ENCODE data around the gene TRAPPC12. TPM values are rescaled to one million over a fixed set of nuclear protein-coding genes. Genes with fewer than 3 reads are reported as not detected.

The TRAPPC12 gene
- total RNA-seq, 1 donor from 2014 or later, result 89.7 TPM

DNA sequence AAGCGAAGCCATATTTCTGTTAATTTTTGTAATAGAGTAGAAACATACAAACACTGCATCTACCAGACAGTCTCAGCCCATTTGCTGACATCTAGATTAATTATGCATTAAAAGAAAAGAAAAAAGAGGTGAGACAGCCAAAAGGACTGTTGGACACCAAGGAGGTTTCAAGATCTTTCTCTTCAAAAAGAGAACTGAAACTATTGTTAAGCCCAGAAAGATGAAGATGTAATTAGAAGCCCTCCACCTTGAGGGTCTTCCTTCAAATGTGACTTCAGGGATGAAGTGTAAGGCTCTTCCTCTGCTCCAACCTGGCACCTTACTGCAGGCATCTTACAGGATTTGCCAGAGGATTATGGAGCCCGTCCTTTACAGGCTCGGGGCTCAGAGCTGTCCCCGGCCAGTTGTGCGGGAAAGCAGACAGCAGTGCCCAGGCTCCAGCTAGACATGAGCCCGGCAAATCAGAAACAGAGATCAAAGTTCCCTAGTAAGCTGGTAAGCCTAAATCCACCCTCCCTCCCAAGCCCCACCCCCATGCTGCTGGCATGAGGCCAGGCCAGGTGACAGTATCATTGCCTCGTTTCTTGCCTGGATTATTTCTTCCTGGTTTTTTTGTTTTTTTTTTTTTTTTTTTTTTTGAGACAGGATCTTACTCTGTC lies 101.0 kb downstream of the TRAPPC12 start:
- Mint-ChIP-seq H3K4me1 (ENCODE audit: unreplicated experiment) (peaks cover 1% of the 10 kb centered on the region), H3K9me3 (ENCODE audit: unreplicated experiment) (no peaks in the 10 kb centered on the region), H3K27me3 (ENCODE audit: unreplicated experiment) (no peaks in the 10 kb centered on the region), H3K36me3 (ENCODE audit: unreplicated experiment) (peaks cover 18% of the 10 kb centered on the region), H3K27ac (ENCODE audit: unreplicated experiment) (no peak overlapping the region), H3K4me3 (ENCODE audit: unreplicated experiment) (no peak overlapping the region)
- TF ChIP-seq, protein P1, sequence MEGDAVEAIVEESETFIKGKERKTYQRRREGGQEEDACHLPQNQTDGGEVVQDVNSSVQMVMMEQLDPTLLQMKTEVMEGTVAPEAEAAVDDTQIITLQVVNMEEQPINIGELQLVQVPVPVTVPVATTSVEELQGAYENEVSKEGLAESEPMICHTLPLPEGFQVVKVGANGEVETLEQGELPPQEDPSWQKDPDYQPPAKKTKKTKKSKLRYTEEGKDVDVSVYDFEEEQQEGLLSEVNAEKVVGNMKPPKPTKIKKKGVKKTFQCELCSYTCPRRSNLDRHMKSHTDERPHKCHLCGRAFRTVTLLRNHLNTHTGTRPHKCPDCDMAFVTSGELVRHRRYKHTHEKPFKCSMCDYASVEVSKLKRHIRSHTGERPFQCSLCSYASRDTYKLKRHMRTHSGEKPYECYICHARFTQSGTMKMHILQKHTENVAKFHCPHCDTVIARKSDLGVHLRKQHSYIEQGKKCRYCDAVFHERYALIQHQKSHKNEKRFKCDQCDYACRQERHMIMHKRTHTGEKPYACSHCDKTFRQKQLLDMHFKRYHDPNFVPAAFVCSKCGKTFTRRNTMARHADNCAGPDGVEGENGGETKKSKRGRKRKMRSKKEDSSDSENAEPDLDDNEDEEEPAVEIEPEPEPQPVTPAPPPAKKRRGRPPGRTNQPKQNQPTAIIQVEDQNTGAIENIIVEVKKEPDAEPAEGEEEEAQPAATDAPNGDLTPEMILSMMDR (IDR thresholded peaks at IDR 0.05), result no peak
- no peak for DNase-seq (ENCODE audit: extremely low spot score, unreplicated experiment)

GRCh38 chr2:3481011-3481400 lies 101.5 kb downstream of the TRAPPC12 start:
- no peaks in the 10 kb centered on the region for H3K9me3 Mint-ChIP-seq (ENCODE audit: unreplicated experiment)
- no peak for DNase-seq (ENCODE audit: extremely low spot score, unreplicated experiment)
- no peaks in the 10 kb centered on the region for H3K27me3 Mint-ChIP-seq (ENCODE audit: unreplicated experiment)
- no peak overlapping the region for H3K4me3 Mint-ChIP-seq (ENCODE audit: unreplicated experiment)
- H3K4me1 Mint-ChIP-seq (ENCODE audit: unreplicated experiment), result peaks cover 1% of the 10 kb centered on the region
- H3K27ac Mint-ChIP-seq (ENCODE audit: unreplicated experiment), result no peak overlapping the region
- H3K36me3 Mint-ChIP-seq (ENCODE audit: unreplicated experiment), result peaks cover 20% of the 10 kb centered on the region
- TF ChIP-seq, protein P1 (IDR thresholded peaks at IDR 0.05), result no peak

DNA sequence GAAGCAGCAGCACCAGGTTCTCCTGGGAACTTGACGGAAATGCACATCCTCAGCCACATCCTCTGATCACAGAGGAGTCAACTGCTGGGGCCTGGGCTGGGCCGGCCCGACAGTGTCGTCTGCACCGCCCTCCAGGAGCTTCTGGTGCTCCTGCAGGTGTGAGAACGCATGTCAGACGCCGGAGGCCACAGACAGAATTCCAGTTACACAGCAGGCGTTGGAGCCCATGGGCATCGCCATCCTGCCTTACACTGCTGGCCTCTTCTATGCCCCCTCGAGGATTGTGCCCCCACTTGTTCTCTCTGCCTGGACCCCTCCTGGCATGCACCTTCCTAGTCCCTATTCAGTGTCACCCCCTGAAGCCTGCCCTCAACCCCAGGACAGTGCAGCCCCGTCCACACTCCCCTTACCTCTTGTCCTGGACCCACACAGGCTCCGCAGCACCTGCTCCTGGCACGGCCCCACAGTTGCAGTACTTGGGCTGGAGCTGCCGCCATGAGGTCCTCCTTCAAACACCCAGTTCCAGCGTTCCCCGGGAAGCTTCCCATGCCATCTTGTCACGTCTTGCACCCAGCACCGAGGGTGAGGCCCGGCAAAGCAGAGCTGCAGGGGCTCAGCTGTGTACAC lies 102.4 kb downstream of the TRAPPC12 start:
- H3K4me1 Mint-ChIP-seq (ENCODE audit: unreplicated experiment), result no peaks in the 10 kb centered on the region
- H3K9me3 Mint-ChIP-seq (ENCODE audit: unreplicated experiment), result no peaks in the 10 kb centered on the region
- TF ChIP-seq, protein P1 (IDR thresholded peaks at IDR 0.05), result no peak
- no peak overlapping the region for H3K4me3 Mint-ChIP-seq (ENCODE audit: unreplicated experiment)
- no peak for DNase-seq (ENCODE audit: extremely low spot score, unreplicated experiment)
- no peaks in the 10 kb centered on the region for H3K27me3 Mint-ChIP-seq (ENCODE audit: unreplicated experiment)
- H3K27ac Mint-ChIP-seq (ENCODE audit: unreplicated experiment), result no peak overlapping the region
- H3K36me3 Mint-ChIP-seq (ENCODE audit: unreplicated experiment), result peaks cover 17% of the 10 kb centered on the region

DNA sequence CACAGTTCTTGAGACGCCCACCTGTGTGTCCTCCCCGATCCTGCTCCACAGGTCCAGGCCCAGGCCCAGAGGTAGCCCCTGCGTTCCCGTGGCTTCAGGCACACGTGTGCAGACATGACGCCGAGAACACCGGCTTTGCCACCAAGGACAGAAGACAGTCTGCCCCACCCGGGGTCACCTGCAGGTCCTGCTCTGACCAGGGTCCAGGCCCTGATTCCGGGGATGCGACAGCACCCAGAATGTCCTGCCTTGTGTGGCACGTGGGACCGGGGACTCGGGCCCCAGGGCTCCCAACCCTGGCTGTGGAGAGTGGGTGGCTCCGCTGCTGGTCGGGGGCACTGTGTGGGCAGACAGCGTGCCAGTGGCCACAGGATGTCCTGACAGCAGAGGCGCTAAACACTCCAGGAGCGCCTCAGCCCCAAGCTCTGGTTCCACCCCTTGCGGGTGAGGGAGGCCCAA lies 102.9 kb downstream of the TRAPPC12 start:
- no peaks in the 10 kb centered on the region for H3K4me1 Mint-ChIP-seq (ENCODE audit: unreplicated experiment)
- H3K9me3 Mint-ChIP-seq (ENCODE audit: unreplicated experiment), result no peaks in the 10 kb centered on the region
- DNase-seq (ENCODE audit: extremely low spot score, unreplicated experiment), result no peak
- no peak overlapping the region for H3K27ac Mint-ChIP-seq (ENCODE audit: unreplicated experiment)
- H3K36me3 Mint-ChIP-seq (ENCODE audit: unreplicated experiment), result peaks cover 17% of the 10 kb centered on the region
- no peaks in the 10 kb centered on the region for H3K27me3 Mint-ChIP-seq (ENCODE audit: unreplicated experiment)
- TF ChIP-seq, protein P1 (IDR thresholded peaks at IDR 0.05), result no peak
- no peak overlapping the region for H3K4me3 Mint-ChIP-seq (ENCODE audit: unreplicated experiment)

GRCh38 chr2:3483227-3483985 lies 103.9 kb downstream of the TRAPPC12 start:
- TF ChIP-seq, protein P1 (IDR thresholded peaks at IDR 0.05), result no peak
- peaks cover 17% of the 10 kb centered on the region for H3K36me3 Mint-ChIP-seq (ENCODE audit: unreplicated experiment)
- DNase-seq (ENCODE audit: extremely low spot score, unreplicated experiment), result no peak
- no peak overlapping the region for H3K27ac Mint-ChIP-seq (ENCODE audit: unreplicated experiment)
- H3K27me3 Mint-ChIP-seq (ENCODE audit: unreplicated experiment), result no peaks in the 10 kb centered on the region
- no peak overlapping the region for H3K4me3 Mint-ChIP-seq (ENCODE audit: unreplicated experiment)
- no peaks in the 10 kb centered on the region for H3K9me3 Mint-ChIP-seq (ENCODE audit: unreplicated experiment)
- no peaks in the 10 kb centered on the region for H3K4me1 Mint-ChIP-seq (ENCODE audit: unreplicated experiment)

Data from osteocyte (in vitro differentiated cells).